ENCODE results near the gene AQP12B. TPM values are rescaled to one million over a fixed set of nuclear protein-coding genes. Genes with fewer than 3 reads are reported as not detected.
"Not testable (repeated sequence)": the region's sequence is repeated elsewhere in the genome, so short reads cannot be mapped to it uniquely, and the experiment has no call there.

The AQP12B gene, protein sequence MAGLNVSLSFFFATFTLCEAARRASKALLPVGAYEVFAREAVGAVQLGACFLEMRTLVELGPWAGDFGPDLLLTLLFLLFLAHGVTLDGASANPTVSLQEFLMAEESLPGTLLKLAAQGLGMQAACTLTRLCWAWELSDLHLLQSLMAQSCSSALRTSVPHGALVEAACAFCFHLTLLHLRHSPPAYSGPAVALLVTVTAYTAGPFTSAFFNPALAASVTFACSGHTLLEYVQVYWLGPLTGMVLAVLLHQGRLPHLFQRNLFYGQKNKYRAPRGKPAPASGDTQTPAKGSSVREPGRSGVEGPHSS
- total RNA-seq = not detected

DNA sequence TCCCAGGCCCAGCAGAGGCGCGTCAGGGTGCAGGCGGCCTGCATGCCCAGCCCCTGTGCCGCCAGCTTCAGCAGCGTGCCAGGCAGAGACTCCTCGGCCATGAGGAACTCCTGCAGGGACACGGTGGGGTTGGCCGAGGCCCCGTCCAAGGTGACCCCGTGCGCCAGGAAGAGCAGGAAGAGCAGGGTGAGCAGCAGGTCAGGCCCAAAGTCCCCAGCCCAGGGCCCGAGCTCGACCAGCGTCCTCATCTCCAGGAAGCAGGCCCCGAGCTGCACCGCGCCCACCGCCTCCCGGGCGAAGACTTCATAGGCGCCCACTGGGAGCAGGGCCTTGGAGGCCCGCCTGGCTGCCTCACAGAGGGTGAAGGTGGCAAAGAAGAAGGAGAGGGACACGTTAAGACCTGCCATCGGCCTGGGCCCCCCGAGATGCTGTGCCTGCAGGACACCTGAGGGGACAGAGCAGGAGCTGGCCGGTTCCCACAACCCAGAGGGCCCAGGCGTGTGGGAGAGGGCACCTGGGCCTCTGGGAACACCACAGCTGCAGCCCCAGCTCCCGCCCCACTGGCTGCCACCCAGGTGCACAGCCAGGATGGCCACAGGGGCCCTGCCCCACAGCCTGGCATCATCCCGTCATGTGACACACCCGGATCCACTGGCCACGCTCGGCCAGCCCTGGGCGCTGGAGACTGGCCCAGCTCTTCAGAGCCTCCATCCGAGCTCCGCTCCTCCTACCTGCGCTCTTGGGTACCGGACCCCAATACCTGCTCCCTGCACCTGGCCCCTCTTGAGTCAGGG lies at the start of gene AQP12B:
AQP12B (minus strand) TSS at position 455 of the 794 bp plus-strand sequence; CDS start at position 407, 48 bp downstream.
- DNase-seq, H3K36me3 Mint-ChIP-seq, H3K4me1 Mint-ChIP-seq, H3K27ac Mint-ChIP-seq, H3K4me3 Mint-ChIP-seq, H3K9me3 Mint-ChIP-seq, H3K27me3 Mint-ChIP-seq: not testable (repeated sequence)

- no peaks in the 10 kb centered on the region for H3K9me3 Mint-ChIP-seq
- peaks cover 3% of the 10 kb centered on the region for H3K4me1 Mint-ChIP-seq
- H3K36me3 Mint-ChIP-seq = no peaks in the 10 kb centered on the region
- DNase-seq = no peak
- H3K27me3 Mint-ChIP-seq = no peaks in the 10 kb centered on the region
- no peak overlapping the region for H3K4me3 Mint-ChIP-seq
- H3K27ac Mint-ChIP-seq = no peak overlapping the region
Observed at GRCh38 chr2:240732184-240732583, 49.5 kb upstream of the AQP12B start.

GRCh38 chr2:240731178-240731545 lies 48.5 kb upstream of the AQP12B start:
- H3K27me3 Mint-ChIP-seq = no peaks in the 10 kb centered on the region
- H3K9me3 Mint-ChIP-seq = no peaks in the 10 kb centered on the region
- no peak overlapping the region for H3K27ac Mint-ChIP-seq
- peaks cover 3% of the 10 kb centered on the region for H3K4me1 Mint-ChIP-seq
- no peaks in the 10 kb centered on the region for H3K36me3 Mint-ChIP-seq
- no peak overlapping the region for H3K4me3 Mint-ChIP-seq
- DNase-seq = no peak

GRCh38 chr2:240730501-240731177 lies 48.0 kb upstream of the AQP12B start:
- no peak for DNase-seq
- no peaks in the 10 kb centered on the region for H3K9me3 Mint-ChIP-seq
- H3K4me3 Mint-ChIP-seq = no peak overlapping the region
- H3K4me1 Mint-ChIP-seq = peaks cover 3% of the 10 kb centered on the region
- no peaks in the 10 kb centered on the region for H3K27me3 Mint-ChIP-seq
- no peak overlapping the region for H3K27ac Mint-ChIP-seq
- H3K36me3 Mint-ChIP-seq = no peaks in the 10 kb centered on the region

GRCh38 chr2:240728827-240729226 lies 46.1 kb upstream of the AQP12B start:
- Mint-ChIP-seq H3K4me1 (peaks cover 3% of the 10 kb centered on the region), H3K27ac (no peak overlapping the region)

DNA sequence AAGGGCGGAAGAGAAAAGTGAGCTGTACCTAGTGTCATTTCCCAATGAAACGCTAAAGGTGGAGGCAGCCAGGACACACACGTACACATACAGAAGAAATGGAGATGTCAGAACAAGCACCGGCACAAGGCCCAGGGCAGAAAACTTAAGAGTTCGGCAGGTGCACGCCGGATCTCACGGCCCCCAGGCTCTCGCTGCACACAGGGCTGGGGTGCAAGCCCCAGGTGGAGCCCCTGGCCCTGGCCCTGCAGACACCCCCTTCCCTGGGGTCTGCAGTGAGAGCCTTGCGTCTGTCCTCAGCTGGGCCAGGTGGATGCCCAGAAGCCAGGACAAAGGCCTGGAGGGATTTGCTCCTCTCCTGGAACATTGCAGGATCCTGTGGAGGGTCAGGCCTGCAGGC lies 45.7 kb upstream of the AQP12B start:
- no peak for DNase-seq
- Mint-ChIP-seq H3K27me3 (no peaks in the 10 kb centered on the region), H3K9me3 (no peaks in the 10 kb centered on the region), H3K27ac (no peak overlapping the region), H3K4me3 (no peak overlapping the region), H3K36me3 (no peaks in the 10 kb centered on the region), H3K4me1 (peaks cover under 1% of the 10 kb centered on the region)

More at GRCh38 chr2:240728827-240729226, 46.1 kb upstream of the AQP12B start:
- Mint-ChIP-seq H3K27me3 (no peaks in the 10 kb centered on the region), H3K4me3 (no peak overlapping the region), H3K9me3 (no peaks in the 10 kb centered on the region), H3K36me3 (no peaks in the 10 kb centered on the region)
- no peak for DNase-seq

DNA sequence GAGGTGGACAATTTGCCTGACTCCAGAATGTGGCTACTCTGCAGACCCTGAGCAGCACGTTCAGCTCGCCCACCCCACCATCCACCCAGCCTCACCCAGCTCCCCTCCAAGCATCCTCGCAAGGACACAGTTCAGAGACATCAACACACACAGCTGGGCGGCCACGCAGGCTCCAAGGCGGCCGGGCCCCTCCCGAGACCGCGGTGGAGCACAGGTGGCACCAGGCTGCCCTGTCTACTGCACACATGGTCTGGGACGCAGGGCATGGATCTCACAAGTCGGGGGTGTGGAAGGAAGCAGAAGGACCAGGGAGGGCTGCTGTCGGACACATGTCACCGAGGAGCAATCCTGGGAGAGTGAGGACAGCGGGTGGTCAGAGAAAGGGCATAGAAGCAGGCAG lies 45.2 kb upstream of the AQP12B start:
- Mint-ChIP-seq H3K36me3 (no peaks in the 10 kb centered on the region), H3K27ac (no peak overlapping the region), H3K27me3 (no peaks in the 10 kb centered on the region), H3K4me1 (no peaks in the 10 kb centered on the region), H3K9me3 (no peaks in the 10 kb centered on the region), H3K4me3 (no peak overlapping the region)
- no peak for DNase-seq

DNA sequence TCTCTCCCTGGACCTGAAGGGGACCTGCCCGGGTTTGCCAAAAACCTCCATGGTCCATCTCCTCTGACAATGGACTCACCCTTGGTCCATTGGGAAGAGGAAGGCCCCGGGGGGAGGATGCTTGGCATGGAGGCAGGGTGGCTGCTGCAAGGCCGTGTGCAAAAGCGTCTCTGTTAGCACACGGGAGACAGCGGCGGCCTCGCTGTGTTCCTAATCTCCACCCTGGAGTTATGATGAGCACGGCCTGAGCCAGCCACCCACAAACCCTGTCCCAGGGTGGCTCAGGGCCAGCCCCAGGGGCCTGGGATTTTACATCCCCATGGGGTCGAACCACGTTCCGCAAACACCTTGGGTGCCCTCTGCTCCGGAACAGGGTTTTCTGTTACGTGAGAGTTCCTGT lies 44.8 kb upstream of the AQP12B start:
- Mint-ChIP-seq H3K27me3 (no peaks in the 10 kb centered on the region), H3K36me3 (no peaks in the 10 kb centered on the region), H3K4me3 (no peak overlapping the region), H3K27ac (no peak overlapping the region), H3K4me1 (no peaks in the 10 kb centered on the region), H3K9me3 (no peaks in the 10 kb centered on the region)
- DNase-seq = no peak

- Mint-ChIP-seq H3K4me3 (no peak overlapping the region), H3K4me1 (no peaks in the 10 kb centered on the region), H3K9me3 (no peaks in the 10 kb centered on the region), H3K27ac (no peak overlapping the region), H3K27me3 (no peaks in the 10 kb centered on the region), H3K36me3 (no peaks in the 10 kb centered on the region)
- DNase-seq = no peak
Observed at GRCh38 chr2:240726876-240727275, 44.2 kb upstream of the AQP12B start.

DNA sequence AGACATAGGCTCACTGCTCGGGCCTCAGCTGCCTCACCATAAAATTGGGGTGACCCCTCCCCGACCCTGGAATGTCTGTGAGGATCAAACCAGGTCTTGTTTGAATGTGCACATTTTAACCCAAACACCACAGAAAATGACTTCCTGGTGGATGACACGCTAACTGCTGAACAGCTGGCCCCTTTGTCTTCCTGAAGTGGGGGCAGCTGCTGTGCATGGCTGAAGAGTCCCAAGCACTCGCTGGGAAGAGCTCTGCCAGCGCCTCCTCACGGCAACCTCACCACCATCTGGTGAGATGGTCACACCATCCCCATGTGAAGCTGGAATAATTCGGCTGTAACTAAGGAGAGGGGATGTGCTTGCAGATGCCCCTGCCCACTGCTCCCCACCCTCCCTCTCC lies 43.0 kb upstream of the AQP12B start:
- Mint-ChIP-seq H3K27me3 (no peaks in the 10 kb centered on the region), H3K27ac (no peak overlapping the region), H3K4me1 (no peaks in the 10 kb centered on the region), H3K36me3 (no peaks in the 10 kb centered on the region), H3K9me3 (no peaks in the 10 kb centered on the region), H3K4me3 (no peak overlapping the region)
- DNase-seq = no peak

GRCh38 chr2:240725266-240725665 lies 42.6 kb upstream of the AQP12B start:
- H3K4me3 Mint-ChIP-seq = no peak overlapping the region
- H3K4me1 Mint-ChIP-seq = no peaks in the 10 kb centered on the region
- no peak overlapping the region for H3K27ac Mint-ChIP-seq
- no peaks in the 10 kb centered on the region for H3K36me3 Mint-ChIP-seq
- no peaks in the 10 kb centered on the region for H3K27me3 Mint-ChIP-seq
- DNase-seq = no peak
- H3K9me3 Mint-ChIP-seq = no peaks in the 10 kb centered on the region

DNA sequence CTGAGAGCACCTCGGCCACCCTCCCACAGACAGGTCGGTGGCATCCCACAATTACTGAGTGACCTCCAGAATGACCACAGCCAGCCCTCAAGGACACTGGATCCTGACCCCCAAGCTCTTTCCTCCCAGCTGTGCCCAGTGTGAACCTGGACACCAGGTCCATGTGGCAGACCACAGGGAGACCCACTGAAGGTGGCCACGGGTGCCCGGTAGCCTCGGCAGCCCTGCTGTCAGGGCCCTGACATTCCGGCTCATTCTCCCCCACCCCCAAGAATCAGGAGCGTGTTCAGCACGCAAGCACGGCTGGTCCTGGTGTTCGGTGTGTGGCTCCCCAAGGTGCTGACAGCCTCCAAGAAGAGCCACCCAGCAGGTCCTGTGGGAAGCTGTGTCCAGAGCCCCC lies 41.7 kb upstream of the AQP12B start:
- H3K36me3 Mint-ChIP-seq = no peaks in the 10 kb centered on the region
- H3K27me3 Mint-ChIP-seq = no peaks in the 10 kb centered on the region
- H3K4me1 Mint-ChIP-seq = no peaks in the 10 kb centered on the region
- no peak overlapping the region for H3K27ac Mint-ChIP-seq
- H3K4me3 Mint-ChIP-seq = no peak overlapping the region
- no peak for DNase-seq
- no peaks in the 10 kb centered on the region for H3K9me3 Mint-ChIP-seq

DNA sequence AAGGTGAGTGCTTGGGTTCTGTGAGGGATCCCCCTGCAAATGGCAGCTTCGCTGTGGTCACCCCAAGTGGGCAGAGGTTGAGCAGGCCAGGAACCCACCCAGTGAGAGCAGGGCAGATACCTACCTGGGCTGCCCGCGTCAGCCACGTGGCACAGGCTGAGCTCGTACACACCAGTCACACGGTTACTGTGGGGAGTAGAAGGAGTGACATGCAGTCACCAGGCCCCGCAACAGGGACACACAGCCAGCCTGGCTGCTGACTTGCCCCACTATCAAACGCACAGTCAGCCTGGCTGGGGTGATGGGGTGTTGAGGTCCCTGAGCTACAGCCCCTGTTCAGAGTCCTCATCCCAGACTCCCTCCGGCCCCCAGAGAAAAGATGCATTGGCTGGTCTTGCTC lies 41.2 kb upstream of the AQP12B start:
- H3K27ac Mint-ChIP-seq = no peak overlapping the region
- no peaks in the 10 kb centered on the region for H3K4me1 Mint-ChIP-seq
- H3K36me3 Mint-ChIP-seq = no peaks in the 10 kb centered on the region
- no peaks in the 10 kb centered on the region for H3K27me3 Mint-ChIP-seq
- H3K4me3 Mint-ChIP-seq = no peak overlapping the region
- H3K9me3 Mint-ChIP-seq = no peaks in the 10 kb centered on the region
- no peak for DNase-seq

DNA sequence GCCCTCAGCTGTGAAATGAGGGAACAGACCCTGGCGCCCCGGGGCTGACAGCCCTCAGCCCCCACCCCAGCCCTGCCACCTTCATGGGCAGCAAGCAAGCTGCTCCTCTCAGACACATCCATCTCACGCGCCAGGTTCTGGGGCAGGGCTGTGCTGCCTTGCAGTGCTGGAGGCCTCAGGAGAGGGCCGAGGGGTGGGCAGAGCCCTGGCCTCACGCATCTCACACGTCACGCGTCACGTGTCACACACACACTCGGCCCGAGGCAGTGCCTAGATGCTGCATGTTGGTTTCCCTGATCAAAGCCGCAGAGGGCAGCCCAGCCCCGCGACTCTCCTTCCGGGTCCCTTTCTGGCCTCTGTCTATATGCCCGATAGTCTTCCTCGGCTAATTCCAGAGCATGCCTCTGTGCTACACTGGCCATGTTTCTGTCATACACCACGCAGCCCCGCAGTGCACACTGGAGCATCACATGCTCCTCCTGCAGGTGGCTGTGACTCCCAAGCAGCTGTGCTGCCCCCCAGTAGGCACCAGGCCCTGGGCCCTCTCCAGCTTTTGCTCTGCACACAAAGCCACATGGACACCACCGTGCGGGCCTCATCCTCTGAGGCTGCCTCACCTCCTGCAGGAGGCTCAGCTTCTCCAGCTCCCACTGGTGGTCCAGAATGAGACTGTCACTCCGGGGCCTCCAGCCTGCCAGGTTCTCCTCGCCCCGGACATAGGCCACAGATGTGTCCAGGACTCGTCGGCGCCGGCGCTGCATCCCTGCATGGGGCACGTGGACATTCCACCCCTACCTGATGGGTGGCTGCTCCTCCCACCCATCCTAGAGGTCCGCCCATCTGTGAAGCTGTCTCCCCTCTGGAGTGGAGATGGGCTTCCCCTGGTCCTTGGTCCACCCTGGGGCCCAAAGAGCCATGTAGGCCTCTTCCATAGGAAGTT lies 40.4 kb upstream of the AQP12B start:
- no peaks in the 10 kb centered on the region for H3K36me3 Mint-ChIP-seq

GRCh38 chr2:240722376-240722775 lies 39.7 kb upstream of the AQP12B start:
- H3K36me3 Mint-ChIP-seq = no peaks in the 10 kb centered on the region
- no peak for DNase-seq
- no peak overlapping the region for H3K27ac Mint-ChIP-seq
- H3K27me3 Mint-ChIP-seq = no peaks in the 10 kb centered on the region
- H3K4me1 Mint-ChIP-seq = no peaks in the 10 kb centered on the region
- no peak overlapping the region for H3K4me3 Mint-ChIP-seq
- no peaks in the 10 kb centered on the region for H3K9me3 Mint-ChIP-seq

More for the DNA sequence above, 40.4 kb upstream of the AQP12B start:
- Mint-ChIP-seq H3K9me3 (no peaks in the 10 kb centered on the region), H3K4me1 (no peaks in the 10 kb centered on the region), H3K4me3 (no peak overlapping the region), H3K27ac (no peak overlapping the region), H3K27me3 (no peaks in the 10 kb centered on the region)
- no peak for DNase-seq

Data from activated naive CD8-positive, alpha-beta T cell treated with anti-CD3 and anti-CD28 coated beads for 36 hours (primary cell).